Ishikawa (cell line): ENCODE results near the gene PTPRM.

ENCODE experiments used
- EP300 ChIP-seq: IDR thresholded peaks from 2 replicates; pipeline ENCODE4 v1.6.1; 2012; ENCODE audit warnings: borderline replicate concordance
- MAX ChIP-seq: IDR thresholded peaks from 2 replicates; pipeline ENCODE4 v1.6.1; 2012
- RAD21 ChIP-seq: IDR thresholded peaks from 2 replicates; pipeline ENCODE4 v1.6.1; 2012; ENCODE audit warnings: low read depth
- REST ChIP-seq: IDR thresholded peaks from 2 replicates; pipeline ENCODE4 v1.6.1; 2012; ENCODE audit warnings: low read depth, mild to moderate bottlenecking
- TAF1 ChIP-seq: IDR thresholded peaks from 2 replicates; pipeline ENCODE4 v1.6.1; 2012; ENCODE audit warnings: low read depth, mild to moderate bottlenecking
- TCF12 ChIP-seq: IDR thresholded peaks from 2 replicates; pipeline ENCODE4 v1.6.1; 2012; ENCODE audit warnings: low read depth
- ZBTB7A ChIP-seq: IDR thresholded peaks from 2 replicates; pipeline ENCODE4 v1.6.1; 2012; ENCODE audit warnings: low read depth

GRCh38 chr18:8069708-8070107 is 502.6 kb downstream of the PTPRM start:
- TF ChIP-seq EP300: no peak
- TF ChIP-seq REST: no peak
- no peak for TF ChIP-seq TAF1
- no peak for TF ChIP-seq RAD21
- no peak for TF ChIP-seq MAX
- no peak for TF ChIP-seq ZBTB7A
- TF ChIP-seq TCF12: no peak
